GM18505 (cell line): ENCODE results near the gene NUAK2.

ENCODE experiments used
- ATAC-seq: cut with Tn5 transposase; IDR thresholded peaks from one replicate; pipeline ENCODE4 v1.9.1; 2021; ENCODE audit not compliant: unreplicated experiment
- POLR2A ChIP-seq: IDR thresholded peaks from 4 replicates; pipeline ENCODE4 v1.6.1; 2011; ENCODE audit warnings: borderline replicate concordance; ENCODE audit not compliant: insufficient read depth, insufficient read length; ENCODE audit errors: extremely low read depth

The NUAK2 gene

DNA sequence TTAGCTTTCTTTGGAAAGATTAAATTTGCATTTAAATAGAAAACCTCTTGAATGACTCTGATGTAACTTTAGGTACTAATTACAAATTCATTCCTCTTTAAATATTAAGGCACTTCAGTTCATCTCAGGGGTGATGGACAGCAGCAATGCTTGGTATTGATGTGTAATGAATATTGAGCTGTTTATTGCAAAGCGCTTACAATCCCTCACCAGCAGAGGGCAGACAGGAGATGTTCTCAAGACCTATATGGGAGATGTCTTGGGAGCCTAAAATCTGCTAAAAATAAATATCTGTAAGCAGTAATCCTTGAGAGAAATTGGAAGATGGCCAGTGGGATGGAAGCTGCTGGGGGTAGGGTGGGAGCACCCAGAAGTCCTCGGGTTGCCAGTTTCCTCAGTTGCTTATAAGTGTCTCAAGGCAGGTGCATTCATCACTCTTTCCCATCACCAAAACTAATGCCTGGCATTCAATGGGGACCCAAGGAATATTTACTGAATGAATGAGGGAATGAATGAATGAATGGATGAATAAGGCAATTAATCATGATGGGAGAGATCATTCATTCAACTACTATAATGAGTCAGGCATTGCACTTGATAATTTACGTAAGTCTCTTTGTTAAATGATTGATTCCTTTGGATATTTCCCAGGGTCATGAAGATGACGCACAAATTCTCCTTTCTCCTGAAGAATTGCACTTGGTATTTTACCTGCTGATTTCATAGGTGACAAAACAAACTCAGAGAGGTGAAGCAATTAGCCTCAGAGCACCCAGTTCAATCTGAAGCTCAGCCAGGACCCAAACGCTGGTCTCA, 32.9 kb upstream of the NUAK2 start:
- no peak for TF ChIP-seq POLR2A
- ATAC-seq, result no peak

DNA sequence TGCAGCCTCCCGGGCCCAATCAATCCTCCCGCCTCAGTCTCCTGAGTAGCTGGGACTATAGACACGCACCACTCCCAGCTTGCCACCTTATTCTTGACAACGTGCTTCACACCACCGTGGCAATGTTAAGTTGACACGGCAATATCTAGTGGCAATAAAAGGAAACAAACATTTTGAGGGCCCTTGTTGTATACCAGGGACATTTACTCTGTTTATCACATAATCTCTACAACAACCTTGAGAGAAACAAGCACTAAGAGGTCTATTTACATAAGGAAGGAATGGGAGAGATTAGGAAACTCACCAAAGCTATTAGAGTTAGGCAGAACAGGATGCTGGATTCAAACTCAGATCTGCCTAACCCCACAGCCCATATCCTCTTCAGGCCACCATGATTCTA, 32.1 kb upstream of the NUAK2 start:
- ATAC-seq, result no peak
- no peak for TF ChIP-seq POLR2A

DNA sequence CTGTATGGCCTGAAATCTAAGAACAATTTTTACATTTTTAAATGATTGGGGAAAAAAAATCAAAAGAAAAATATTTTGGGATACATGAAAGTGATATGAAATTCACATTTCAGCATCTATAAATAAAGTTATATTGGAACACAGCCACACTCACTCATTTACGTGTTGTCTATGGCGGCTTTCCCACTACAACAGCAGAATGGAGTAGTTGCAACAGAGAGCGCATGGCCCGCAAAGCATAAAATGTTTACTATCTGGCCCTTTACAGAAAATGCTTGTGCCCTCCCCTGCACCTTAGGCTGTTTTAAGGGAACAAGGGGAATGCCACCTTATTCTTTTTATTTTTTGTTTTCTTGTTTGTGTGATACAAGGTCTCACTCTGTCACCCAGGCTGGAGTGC, 31.6 kb upstream of the NUAK2 start:
- no peak for ATAC-seq
- TF ChIP-seq POLR2A, result no peak

DNA sequence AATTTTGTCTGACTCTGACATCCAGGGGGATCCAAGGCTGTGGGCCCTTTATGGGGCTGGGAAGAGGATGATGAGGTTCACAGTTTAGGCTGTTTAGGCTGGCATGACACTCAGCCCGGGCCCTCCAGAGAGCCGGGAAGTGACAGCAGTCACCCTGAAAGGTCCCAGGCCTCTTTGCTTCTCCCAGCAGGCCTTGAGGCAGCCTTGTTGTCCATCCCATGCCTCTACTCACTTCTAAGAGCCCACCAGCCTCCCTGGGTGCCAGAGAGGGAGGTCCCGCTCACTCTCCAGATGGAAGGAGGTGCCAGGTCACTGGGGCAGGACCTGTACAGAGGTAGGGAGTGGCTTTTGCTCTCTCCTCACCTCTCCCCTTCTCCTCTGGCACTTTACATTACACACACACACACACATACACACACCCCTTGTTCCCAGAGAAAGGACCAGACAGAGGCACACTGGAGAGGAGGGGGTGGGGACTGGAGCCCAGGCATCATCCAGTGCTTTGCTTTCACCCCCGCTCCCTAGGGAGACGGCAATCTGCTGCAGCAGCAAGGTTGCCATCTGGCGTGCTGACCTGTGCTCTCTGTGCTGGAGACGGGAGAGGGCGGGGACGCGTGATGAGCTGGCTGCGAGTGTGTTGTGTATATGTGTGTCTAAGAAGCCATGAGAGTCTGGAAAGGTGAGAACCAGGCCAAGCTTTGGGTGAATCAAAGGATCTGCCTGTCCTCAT, 30.6 kb upstream of the NUAK2 start:
- ATAC-seq, result no peak
- no peak for TF ChIP-seq POLR2A

DNA sequence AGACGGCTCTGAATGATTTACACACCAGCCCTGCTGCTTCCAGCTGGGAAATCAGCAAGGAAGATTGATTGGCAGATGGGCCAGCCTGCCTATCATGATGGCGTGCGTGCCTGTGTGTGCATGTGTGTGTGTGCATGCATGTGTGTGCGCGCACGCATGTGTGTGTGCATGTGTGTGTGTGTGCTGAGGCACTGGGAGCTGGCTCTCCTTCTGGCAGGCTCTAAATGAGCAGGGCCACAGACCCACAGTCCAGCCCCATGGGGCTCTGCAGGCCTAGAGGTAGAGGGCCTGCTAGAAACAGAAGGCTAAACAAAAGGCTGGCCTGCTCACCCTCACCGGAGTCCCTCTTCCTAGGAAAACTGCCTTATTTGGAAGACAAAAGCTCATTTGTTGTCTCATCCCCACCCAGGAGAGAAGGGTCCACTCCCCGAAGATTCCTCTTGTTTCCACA, 29.2 kb upstream of the NUAK2 start:
- no peak for ATAC-seq
- no peak for TF ChIP-seq POLR2A

DNA sequence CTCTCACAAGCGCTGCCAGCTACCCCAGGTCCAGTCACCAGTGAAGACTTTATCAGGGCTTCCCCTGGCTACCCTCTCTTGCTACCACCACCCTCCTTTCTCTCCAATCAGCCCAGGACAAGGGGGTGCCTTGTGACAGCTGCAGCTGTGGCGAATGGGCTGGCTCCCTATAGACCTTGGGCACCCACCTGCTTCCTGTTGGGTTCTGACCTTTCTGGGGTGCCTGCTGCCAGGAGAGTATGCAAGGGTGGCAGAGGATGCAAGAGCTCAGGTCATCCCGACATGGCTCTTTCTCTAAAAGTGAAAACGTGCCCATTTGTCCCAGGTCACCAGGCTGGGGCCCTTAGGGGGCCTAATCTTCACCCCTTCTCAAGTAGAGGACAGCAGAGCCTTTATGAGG, 28.6 kb upstream of the NUAK2 start:
- no peak for TF ChIP-seq POLR2A

DNA sequence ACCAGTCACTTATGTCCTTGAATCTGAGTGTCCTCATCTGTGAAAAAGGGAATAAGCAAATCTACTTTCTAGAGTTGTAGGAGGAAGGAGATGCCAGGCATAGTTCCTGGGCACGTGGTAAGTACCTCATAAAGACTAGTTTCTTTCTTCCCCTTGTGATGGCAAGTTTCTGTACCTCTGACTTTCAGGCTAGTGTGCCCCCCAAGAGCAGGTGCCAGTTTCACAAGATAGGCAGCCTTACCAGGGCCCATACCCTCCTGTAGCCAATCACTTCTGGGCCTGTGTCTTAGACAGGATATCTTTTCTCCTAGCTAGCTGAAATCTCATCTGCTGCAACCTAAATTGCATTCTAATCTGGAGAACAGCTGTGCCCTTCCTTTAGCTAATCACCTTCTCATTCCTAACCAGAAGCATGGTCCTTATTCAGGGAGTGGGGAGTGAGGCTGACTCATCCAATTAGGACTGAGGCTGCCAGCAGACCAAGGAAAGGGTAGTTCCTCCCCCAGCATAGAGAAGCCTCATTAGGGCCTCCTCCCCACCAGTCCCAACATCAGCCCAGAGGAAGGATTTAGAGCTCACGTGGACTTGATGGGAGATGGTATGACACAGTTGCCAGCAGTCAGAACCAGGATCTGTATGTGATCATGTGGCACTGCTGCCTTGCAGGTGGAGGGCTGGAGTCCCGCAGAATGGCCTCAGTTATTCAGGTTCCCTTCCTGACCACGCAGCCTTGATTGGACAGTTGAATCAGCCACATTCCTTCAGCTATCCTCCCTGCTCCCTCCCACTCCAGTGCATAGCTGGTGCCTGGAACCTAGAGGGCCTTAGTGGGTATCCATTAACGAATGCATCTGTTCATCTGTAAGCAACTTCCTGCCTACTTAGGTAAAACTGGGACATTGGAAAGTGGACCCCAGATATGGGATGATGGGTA, 27.3 kb upstream of the NUAK2 start:
- TF ChIP-seq POLR2A, result no peak
- no peak for ATAC-seq

More for the DNA sequence above, 28.6 kb upstream of the NUAK2 start:
- ATAC-seq, result no peak

DNA sequence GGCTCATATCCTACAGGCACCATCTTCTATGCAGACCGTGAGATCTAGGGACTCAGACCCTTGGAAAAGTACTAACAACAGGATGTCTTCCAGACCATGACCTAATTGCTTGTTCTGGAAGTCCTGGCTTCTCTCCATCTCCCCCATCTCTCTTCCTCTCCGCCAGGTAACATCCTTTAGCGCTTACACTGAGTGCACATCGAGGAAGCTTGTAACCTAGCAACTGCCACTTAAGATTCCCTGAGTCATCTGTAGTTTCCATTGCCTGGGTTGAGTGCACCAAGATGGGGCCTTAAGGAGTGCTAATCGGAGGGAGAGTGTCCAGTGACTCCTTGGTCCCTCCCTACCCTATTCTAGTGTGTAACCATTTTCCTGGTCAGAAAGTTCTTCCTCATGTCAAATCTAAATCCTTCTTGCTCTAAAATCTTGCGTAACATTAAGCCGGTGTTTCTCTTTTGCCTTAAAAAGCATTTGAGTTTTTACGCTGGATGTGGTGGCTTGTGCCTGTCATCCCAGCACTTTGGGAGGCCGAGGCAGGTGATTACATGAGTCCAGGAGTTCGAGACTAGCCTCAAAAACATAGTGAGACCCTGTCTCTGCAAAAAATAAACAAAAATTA, 25.5 kb upstream of the NUAK2 start:
- no peak for ATAC-seq
- TF ChIP-seq POLR2A, result no peak

DNA sequence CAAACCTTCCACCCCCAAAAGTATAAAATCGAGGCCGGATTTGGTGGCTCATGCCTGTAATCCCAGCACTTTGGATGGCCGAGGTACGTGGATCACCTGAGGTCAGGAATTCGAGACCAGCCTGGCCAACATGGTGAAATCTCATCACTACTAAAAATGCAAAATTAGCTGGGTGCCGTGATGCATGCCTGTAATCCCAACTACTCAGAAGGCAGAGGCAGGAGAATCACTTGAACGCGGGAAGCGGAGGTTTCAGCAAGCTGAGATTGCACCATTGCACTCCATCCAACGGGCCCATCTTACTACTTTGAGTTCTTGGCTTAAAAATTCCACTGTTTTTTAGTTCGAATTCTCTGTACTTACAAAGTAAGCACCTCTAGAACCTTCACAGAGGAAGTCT, 24.2 kb upstream of the NUAK2 start:
- ATAC-seq, result no peak

DNA sequence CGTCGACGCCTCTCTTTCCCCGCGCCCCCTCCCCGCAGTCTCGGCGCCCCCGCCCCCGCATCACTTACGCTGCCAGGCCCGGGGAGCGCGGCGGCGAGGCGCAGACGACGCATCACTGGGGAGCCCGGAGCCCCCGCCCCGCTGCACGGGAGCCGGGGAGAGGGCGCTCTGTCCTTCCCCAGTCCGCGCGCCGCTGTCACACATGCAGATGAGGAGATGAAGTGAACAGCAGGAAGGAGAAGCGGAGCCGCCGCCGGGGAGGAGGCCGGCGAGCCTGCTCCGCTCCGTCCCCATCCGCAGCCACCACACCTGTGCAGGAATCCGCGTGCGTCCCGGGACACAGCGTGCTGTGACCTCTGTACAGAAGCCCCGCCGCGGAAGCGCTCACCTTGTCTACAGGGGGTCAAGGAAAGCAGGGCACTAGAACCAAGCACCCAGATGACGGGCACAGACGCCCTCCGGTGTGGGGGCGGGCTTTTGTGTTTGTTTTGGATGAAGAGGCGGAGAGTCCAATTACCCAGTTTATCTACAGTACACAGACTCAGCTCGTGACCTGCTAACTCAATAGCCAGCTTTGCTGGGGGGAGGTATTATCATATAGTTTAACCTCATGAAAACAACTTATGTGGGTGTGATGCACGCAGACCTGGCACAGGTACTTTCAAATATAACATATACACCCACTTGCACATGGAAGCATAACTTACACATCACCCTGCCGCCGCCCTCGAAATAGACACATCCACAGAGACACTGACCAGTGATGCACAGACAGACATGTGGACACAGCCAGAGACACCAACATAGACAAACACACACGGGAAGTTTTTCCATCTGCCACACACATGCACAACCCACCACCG, 22.8 kb upstream of the NUAK2 start:
- TF ChIP-seq POLR2A, result no peak
- no peak for ATAC-seq

More for the DNA sequence above, 24.2 kb upstream of the NUAK2 start:
- TF ChIP-seq POLR2A, result no peak

DNA sequence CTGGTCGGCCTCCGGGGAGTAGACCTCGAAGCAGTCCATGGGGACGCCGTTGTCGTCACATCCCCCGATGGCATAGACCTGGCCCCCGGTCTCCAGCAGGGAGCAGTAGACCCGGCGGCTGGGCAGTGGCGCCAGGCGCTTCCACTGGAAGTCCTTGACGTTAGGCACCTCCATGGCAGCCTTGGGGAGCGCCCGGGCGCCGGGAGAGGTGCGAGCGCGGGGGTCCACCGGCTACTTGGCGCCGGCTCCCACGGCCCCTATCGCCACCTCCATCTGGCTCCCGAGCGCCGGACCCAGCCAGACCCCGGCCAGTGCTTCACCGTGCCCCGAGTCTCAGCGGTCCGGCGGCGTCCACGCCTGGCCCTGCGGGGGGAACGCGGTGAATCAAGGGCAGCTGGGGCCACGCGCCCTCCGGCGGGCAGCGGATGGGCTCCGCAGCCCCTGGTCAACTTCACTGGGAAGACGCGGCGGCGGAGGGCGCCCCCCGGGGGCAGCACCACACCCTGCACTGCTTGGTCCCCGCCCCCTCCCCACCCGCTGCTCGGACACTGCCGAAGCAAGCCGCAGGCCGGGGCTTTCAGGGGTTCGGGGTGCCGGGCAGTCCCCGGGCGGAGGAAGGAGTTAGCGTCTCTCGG, 22.0 kb upstream of the NUAK2 start:
- no peak for ATAC-seq
- TF ChIP-seq POLR2A, result no peak

DNA sequence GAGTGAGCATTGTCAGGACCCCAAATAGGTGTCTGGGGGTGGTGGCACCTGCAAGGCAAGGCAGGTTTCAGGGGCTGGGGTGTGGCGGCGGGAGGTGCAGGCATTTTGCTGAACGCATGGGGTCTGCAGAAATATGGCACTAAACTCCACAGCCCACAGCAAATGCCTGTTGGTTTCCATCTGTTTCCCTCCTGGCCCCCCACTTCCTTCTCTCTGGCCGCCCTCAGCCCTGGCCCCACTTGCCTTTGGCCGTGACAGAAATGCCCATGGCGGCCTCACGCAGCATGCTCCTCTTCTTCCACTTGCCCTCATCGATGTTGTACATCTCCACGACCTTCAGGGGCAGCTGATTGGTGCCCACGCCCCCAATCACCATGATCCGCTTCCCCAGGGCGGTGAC, 21.4 kb upstream of the NUAK2 start:
- ATAC-seq, result no peak
- TF ChIP-seq POLR2A, result no peak

DNA sequence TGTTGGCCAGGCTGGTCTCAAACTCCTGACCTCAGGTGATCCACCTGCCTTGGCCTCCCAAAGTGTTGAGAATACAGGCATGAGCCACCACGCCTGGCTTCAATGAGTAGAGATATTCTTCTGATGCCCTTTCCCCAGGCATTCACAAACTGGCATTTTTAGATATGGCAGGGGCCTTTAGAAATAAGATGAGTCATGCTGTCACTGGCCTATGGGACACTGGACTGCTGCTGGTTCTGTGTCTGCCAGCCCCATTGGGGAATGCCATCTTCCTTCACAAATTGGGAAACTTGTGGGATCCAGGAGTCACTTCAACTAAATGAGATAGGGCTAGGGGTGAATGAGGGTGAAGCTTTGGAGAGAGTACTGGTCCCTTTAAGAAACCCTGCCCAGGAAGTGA, 19.1 kb upstream of the NUAK2 start:
- no peak for ATAC-seq
- no peak for TF ChIP-seq POLR2A
